ENCODE measurements around the gene RAB40C.

RAB40C gene

GRCh38 chr16:666572-666971, 76.7 kb downstream of the RAB40C start:
- no peak for DNase-seq (ENCODE audit: low spot score)
- no peak for TF ChIP-seq CTCF (IDR thresholded peaks at IDR 0.05; ENCODE audit: extremely low read depth, missing control alignments)

- DNase-seq (ENCODE audit: low spot score) = no peak
- TF ChIP-seq CTCF (IDR thresholded peaks at IDR 0.05; ENCODE audit: extremely low read depth, missing control alignments) = no peak
Observed at GRCh38 chr16:667113-667779, 77.4 kb downstream of the RAB40C start.

- peak; percentile 100 for TF ChIP-seq CTCF (IDR thresholded peaks at IDR 0.05; ENCODE audit: extremely low read depth, missing control alignments)
- peak; percentile 97 for DNase-seq (ENCODE audit: low spot score)
Observed at GRCh38 chr16:667780-668518, 78.1 kb downstream of the RAB40C start, which contains the start of gene RHOT2. Gene RHOT2 (plus strand): TSS chr16:668132. CDS start chr16:668200, 68 bp downstream.

GRCh38 chr16:668519-669171, 78.8 kb downstream of the RAB40C start:
- no peak for DNase-seq (ENCODE audit: low spot score)
- no peak for TF ChIP-seq CTCF (IDR thresholded peaks at IDR 0.05; ENCODE audit: extremely low read depth, missing control alignments)

- DNase-seq (ENCODE audit: low spot score) = no peak
- no peak for TF ChIP-seq CTCF (IDR thresholded peaks at IDR 0.05; ENCODE audit: extremely low read depth, missing control alignments)
Observed at GRCh38 chr16:669666-670065, 79.8 kb downstream of the RAB40C start.

- DNase-seq (ENCODE audit: low spot score) = no peak
- TF ChIP-seq CTCF (IDR thresholded peaks at IDR 0.05; ENCODE audit: extremely low read depth, missing control alignments) = no peak
Observed at GRCh38 chr16:670485-671352, 80.9 kb downstream of the RAB40C start.
